Mammary epithelial cell (primary cell): ENCODE results near the gene ELAPOR1.

Experiments
- EZH2 ChIP-seq: IDR thresholded peaks from 2 replicates; pipeline ENCODE4 v1.6.1; 2012; ENCODE audit warnings: low read length, inconsistent platforms, borderline replicate concordance
- TF ChIP-seq, protein P1 (sequence below), 2 donors: IDR thresholded peaks in 1 of 2; conservative IDR thresholded peaks in 1 of 2; 2 replicates each; pipeline ENCODE4 v1.5.1; 2011 to 2012; ENCODE audit warnings: inconsistent platforms in 2 of 2, low read length in 2 of 2, mild to moderate bottlenecking in 2 of 2, control low read depth in 1 of 2, low read depth in 1 of 2; ENCODE audit not compliant: insufficient read depth in 1 of 2; ENCODE audit errors: extremely low read depth in 1 of 2

DNA sequence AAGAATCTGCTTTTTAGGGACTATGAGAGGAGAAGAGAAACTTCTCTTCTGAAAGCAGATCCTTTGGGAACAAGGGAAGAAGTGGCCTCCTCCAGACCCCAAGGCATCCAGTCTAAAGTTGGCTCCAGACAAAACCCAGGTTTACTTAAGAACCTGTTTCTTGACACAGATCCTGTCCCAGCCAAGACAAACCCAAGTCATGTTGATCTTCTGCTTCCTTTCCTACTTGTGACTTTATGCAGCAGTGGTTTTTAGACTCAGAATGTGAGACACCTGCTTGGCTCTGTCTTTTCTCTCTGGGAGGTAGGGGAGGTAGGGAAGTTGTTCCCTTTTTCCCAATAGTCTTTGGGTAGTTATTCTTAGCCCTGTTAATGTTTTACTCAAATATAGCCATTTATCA lies 38.3 kb downstream of the ELAPOR1 start:
- no peak for TF ChIP-seq EZH2
- TF ChIP-seq, protein P1, sequence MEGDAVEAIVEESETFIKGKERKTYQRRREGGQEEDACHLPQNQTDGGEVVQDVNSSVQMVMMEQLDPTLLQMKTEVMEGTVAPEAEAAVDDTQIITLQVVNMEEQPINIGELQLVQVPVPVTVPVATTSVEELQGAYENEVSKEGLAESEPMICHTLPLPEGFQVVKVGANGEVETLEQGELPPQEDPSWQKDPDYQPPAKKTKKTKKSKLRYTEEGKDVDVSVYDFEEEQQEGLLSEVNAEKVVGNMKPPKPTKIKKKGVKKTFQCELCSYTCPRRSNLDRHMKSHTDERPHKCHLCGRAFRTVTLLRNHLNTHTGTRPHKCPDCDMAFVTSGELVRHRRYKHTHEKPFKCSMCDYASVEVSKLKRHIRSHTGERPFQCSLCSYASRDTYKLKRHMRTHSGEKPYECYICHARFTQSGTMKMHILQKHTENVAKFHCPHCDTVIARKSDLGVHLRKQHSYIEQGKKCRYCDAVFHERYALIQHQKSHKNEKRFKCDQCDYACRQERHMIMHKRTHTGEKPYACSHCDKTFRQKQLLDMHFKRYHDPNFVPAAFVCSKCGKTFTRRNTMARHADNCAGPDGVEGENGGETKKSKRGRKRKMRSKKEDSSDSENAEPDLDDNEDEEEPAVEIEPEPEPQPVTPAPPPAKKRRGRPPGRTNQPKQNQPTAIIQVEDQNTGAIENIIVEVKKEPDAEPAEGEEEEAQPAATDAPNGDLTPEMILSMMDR (conservative IDR thresholded peaks at IDR 0.05 in 1 of 2, IDR thresholded peaks at IDR 0.05 in 1 of 2; ENCODE audit: extremely low read depth in 1 of 2, insufficient read depth in 1 of 2, low read depth in 1 of 2, low read length in 2 of 2), result no peak
